Measurements from ENCODE around the gene PIM1. TPM values are rescaled to one million over a fixed set of nuclear protein-coding genes. Genes with fewer than 3 reads are reported as not detected.

The PIM1 gene
- total RNA-seq, 1 experiment from 2014 or later, result 6.2 TPM

DNA sequence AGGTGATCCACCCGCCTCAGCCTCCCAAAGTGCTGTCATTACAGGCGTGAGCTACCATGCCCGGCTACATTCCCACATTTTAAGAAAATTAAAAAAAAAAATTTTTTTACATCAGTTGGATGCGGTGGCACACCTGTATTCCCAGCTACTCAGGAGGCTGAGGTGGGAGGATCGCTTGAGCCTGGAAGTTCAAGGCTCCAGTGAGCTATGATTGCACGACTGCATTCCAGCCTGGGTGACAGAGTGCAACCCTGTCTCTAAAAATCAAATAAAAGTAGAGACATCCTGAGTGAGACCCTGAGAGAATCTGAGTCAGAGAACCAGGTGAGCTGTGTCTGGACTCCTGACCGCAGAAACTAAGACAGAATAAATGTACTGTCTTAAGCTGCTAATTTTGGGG, 38.8 kb downstream of the PIM1 start:
- BruUV-seq (replicated peaks), result no TSS peak
- no peak for DNase-seq (ENCODE audit: unreplicated experiment)
- no peaks in the 10 kb centered on the region for H3K27me3 Mint-ChIP-seq (ENCODE audit: insufficient read depth, unreplicated experiment)
- H3K4me1 Mint-ChIP-seq (ENCODE audit: insufficient read depth, unreplicated experiment), result peaks cover 7% of the 10 kb centered on the region
- H3K9me3 Mint-ChIP-seq (ENCODE audit: unreplicated experiment), result no peaks in the 10 kb centered on the region
- TF ChIP-seq, protein P1, sequence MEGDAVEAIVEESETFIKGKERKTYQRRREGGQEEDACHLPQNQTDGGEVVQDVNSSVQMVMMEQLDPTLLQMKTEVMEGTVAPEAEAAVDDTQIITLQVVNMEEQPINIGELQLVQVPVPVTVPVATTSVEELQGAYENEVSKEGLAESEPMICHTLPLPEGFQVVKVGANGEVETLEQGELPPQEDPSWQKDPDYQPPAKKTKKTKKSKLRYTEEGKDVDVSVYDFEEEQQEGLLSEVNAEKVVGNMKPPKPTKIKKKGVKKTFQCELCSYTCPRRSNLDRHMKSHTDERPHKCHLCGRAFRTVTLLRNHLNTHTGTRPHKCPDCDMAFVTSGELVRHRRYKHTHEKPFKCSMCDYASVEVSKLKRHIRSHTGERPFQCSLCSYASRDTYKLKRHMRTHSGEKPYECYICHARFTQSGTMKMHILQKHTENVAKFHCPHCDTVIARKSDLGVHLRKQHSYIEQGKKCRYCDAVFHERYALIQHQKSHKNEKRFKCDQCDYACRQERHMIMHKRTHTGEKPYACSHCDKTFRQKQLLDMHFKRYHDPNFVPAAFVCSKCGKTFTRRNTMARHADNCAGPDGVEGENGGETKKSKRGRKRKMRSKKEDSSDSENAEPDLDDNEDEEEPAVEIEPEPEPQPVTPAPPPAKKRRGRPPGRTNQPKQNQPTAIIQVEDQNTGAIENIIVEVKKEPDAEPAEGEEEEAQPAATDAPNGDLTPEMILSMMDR (IDR thresholded peaks at IDR 0.05; ENCODE audit: unreplicated experiment), result no peak
- H3K27ac Mint-ChIP-seq (ENCODE audit: low read depth, unreplicated experiment), result no peak overlapping the region
- intact Hi-C loops (cut with micrococcal nuclease), result no loop called here
- H3K36me3 Mint-ChIP-seq (ENCODE audit: insufficient read depth, unreplicated experiment), result no peaks in the 10 kb centered on the region
- CTCF ChIA-PET, result interaction anchor here (0.6 to 9.9 kb wide), 20 partner anchors 11 to 498 kb away, joined by 3 to 228 read pairs (median 5); partner anchors contain the start of genes C6orf89 and PIM1
- no peak overlapping the region for H3K4me3 Mint-ChIP-seq (ENCODE audit: unreplicated experiment)
- POLR2A ChIA-PET, result no interaction called here

DNA sequence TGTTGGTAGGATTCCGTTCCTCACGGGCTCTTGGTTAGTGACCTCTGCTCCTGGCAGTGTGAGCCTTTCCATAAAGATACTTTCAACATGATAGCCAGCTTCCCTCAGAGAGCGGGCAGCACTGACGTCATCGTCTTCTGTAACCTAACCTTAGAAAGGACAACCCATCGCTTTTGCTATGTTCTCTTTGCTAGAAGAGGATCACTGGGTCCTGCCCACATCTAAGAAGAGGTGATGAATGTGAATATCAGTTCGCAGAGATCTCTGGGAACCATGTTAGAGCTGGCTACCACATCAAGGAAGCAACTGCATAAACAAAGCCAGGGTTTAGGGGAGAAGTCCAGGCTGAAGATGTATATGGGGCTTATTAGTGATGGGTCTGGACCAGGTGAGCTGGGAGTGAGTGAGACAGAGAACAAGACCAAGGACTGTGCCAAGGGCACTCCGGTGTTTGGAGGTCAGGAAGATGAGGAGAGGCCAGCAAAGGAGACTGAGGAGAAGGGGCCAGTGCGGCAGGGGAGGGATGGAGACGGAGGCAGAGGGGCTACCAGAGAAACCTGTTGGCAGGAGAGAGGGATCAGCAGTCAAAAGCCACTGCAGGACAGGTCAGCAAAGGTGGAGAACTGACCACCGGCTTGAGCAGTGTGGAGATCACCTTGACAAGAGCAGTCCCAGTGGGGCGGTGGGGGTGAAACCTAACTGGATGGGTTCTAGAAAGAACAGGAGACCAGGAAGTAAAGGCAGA, 39.7 kb downstream of the PIM1 start:
- H3K4me1 Mint-ChIP-seq (ENCODE audit: insufficient read depth, unreplicated experiment), result no peaks in the 10 kb centered on the region
- TF ChIP-seq, protein P1 (IDR thresholded peaks at IDR 0.05; ENCODE audit: unreplicated experiment), result no peak
- H3K9me3 Mint-ChIP-seq (ENCODE audit: unreplicated experiment), result no peaks in the 10 kb centered on the region
- intact Hi-C loops (cut with micrococcal nuclease), result loop anchor here (1.0 to 10.0 kb wide), 6 partner anchors 37 to 443 kb away; partner anchors contain the start of genes C6orf89 and TMEM217
- DNase-seq (ENCODE audit: unreplicated experiment), result no peak
- no TSS peak for BruUV-seq (replicated peaks)
- no peak overlapping the region for H3K4me3 Mint-ChIP-seq (ENCODE audit: unreplicated experiment)
- H3K36me3 Mint-ChIP-seq (ENCODE audit: insufficient read depth, unreplicated experiment), result no peaks in the 10 kb centered on the region
- H3K27ac Mint-ChIP-seq (ENCODE audit: low read depth, unreplicated experiment), result no peak overlapping the region
- POLR2A ChIA-PET, result interaction anchor here (0.7 to 1.6 kb wide), 11 partner anchors 8 to 324 kb away, joined by 3 to 7 read pairs (median 3); partner anchors contain the start of genes C6orf89, TBC1D22B and TMEM217
- no peaks in the 10 kb centered on the region for H3K27me3 Mint-ChIP-seq (ENCODE audit: insufficient read depth, unreplicated experiment)
- CTCF ChIA-PET, result interaction anchor here (0.5 to 9.9 kb wide), 34 partner anchors 8 to 661 kb away, joined by 3 to 228 read pairs (median 4); partner anchors contain the start of genes C6orf89 and PIM1

GRCh38 chr6:37210313-37210968, 40.5 kb downstream of the PIM1 start:
- DNase-seq (ENCODE audit: unreplicated experiment), result peak; percentile 87
- TF ChIP-seq, protein P1 (IDR thresholded peaks at IDR 0.05; ENCODE audit: unreplicated experiment), result peak; percentile 89
- Mint-ChIP-seq H3K27ac (ENCODE audit: low read depth, unreplicated experiment) (no peak overlapping the region), H3K4me3 (ENCODE audit: unreplicated experiment) (no peak overlapping the region), H3K36me3 (ENCODE audit: insufficient read depth, unreplicated experiment) (no peaks in the 10 kb centered on the region), H3K9me3 (ENCODE audit: unreplicated experiment) (no peaks in the 10 kb centered on the region), H3K27me3 (ENCODE audit: insufficient read depth, unreplicated experiment) (no peaks in the 10 kb centered on the region), H3K4me1 (ENCODE audit: insufficient read depth, unreplicated experiment) (no peaks in the 10 kb centered on the region)
- no TSS peak for BruUV-seq (replicated peaks)
- CTCF ChIA-PET, result interaction anchor here (0.6 to 9.9 kb wide), 24 partner anchors 9 to 521 kb away, joined by 3 to 228 read pairs (median 5); partner anchors contain the start of gene PIM1
- intact Hi-C loops (cut with micrococcal nuclease), result loop anchor here (1.0 to 10.0 kb wide), 6 partner anchors 38 to 444 kb away; partner anchors contain the start of genes C6orf89 and TMEM217
- POLR2A ChIA-PET, result interaction anchor here (0.7 to 1.6 kb wide), 11 partner anchors 9 to 325 kb away, joined by 3 to 7 read pairs (median 3); partner anchors contain the start of genes C6orf89, TBC1D22B and TMEM217

GRCh38 chr6:37212268-37212667, 42.3 kb downstream of the PIM1 start:
- BruUV-seq (replicated peaks), result no TSS peak
- intact Hi-C loops (cut with micrococcal nuclease), result loop anchor here (10.0 kb wide), 1 partner anchor 327 kb away; the partner anchor contains the start of gene C6orf89
- no peak for DNase-seq (ENCODE audit: unreplicated experiment)
- Mint-ChIP-seq H3K27ac (ENCODE audit: low read depth, unreplicated experiment) (no peak overlapping the region), H3K4me1 (ENCODE audit: insufficient read depth, unreplicated experiment) (no peaks in the 10 kb centered on the region), H3K9me3 (ENCODE audit: unreplicated experiment) (no peaks in the 10 kb centered on the region), H3K36me3 (ENCODE audit: insufficient read depth, unreplicated experiment) (no peaks in the 10 kb centered on the region), H3K4me3 (ENCODE audit: unreplicated experiment) (no peak overlapping the region), H3K27me3 (ENCODE audit: insufficient read depth, unreplicated experiment) (no peaks in the 10 kb centered on the region)
- POLR2A ChIA-PET, result interaction anchor here (0.5 to 1.2 kb wide), 2 partner anchors 192 to 350 kb away, joined by 3 to 4 read pairs; no protein-coding TSS in a partner anchor
- TF ChIP-seq, protein P1 (IDR thresholded peaks at IDR 0.05; ENCODE audit: unreplicated experiment), result no peak
- CTCF ChIA-PET, result interaction anchor here (0.6 to 9.9 kb wide), 10 partner anchors 9 to 327 kb away, joined by 3 to 228 read pairs (median 8); partner anchors contain the start of gene C6orf89

All from MCF 10A (cell line).